Measurements from ENCODE around the gene KCNIP3. TPM values are rescaled to one million over a fixed set of nuclear protein-coding genes. Genes with fewer than 3 reads are reported as not detected.

Gene KCNIP3
- total RNA-seq, 1 donor from 2014 or later, result 6.3 TPM

GRCh38 chr2:95279435-95280035, 17.6 kb upstream of the KCNIP3 start:
- Mint-ChIP-seq H3K9me3 (ENCODE audit: low read depth) (no peaks in the 10 kb centered on the region), H3K27ac (no peak overlapping the region), H3K27me3 (no peaks in the 10 kb centered on the region), H3K4me3 (ENCODE audit: low read depth) (no peak overlapping the region), H3K4me1 (ENCODE audit: low read depth) (peaks cover 3% of the 10 kb centered on the region), H3K36me3 (ENCODE audit: insufficient read depth) (peaks cover 2% of the 10 kb centered on the region)
- no peak for TF ChIP-seq CTCF (IDR thresholded peaks at IDR 0.05; ENCODE audit: unreplicated experiment)
- DNase-seq (ENCODE audit: low spot score, unreplicated experiment), result no peak

GRCh38 chr2:95281071-95281470, 16.1 kb upstream of the KCNIP3 start:
- Mint-ChIP-seq H3K27me3 (no peaks in the 10 kb centered on the region), H3K4me3 (ENCODE audit: low read depth) (no peak overlapping the region), H3K4me1 (ENCODE audit: low read depth) (no peaks in the 10 kb centered on the region), H3K27ac (no peak overlapping the region), H3K36me3 (ENCODE audit: insufficient read depth) (peaks cover 2% of the 10 kb centered on the region), H3K9me3 (ENCODE audit: low read depth) (no peaks in the 10 kb centered on the region)
- TF ChIP-seq CTCF (IDR thresholded peaks at IDR 0.05; ENCODE audit: unreplicated experiment), result no peak
- DNase-seq (ENCODE audit: low spot score, unreplicated experiment), result no peak

GRCh38 chr2:95281786-95282185, 15.4 kb upstream of the KCNIP3 start:
- Mint-ChIP-seq H3K9me3 (ENCODE audit: low read depth) (no peaks in the 10 kb centered on the region), H3K27me3 (no peaks in the 10 kb centered on the region), H3K36me3 (ENCODE audit: insufficient read depth) (peaks cover 2% of the 10 kb centered on the region), H3K4me1 (ENCODE audit: low read depth) (no peaks in the 10 kb centered on the region), H3K27ac (no peak overlapping the region), H3K4me3 (ENCODE audit: low read depth) (no peak overlapping the region)
- no peak for TF ChIP-seq CTCF (IDR thresholded peaks at IDR 0.05; ENCODE audit: unreplicated experiment)
- DNase-seq (ENCODE audit: low spot score, unreplicated experiment), result no peak

GRCh38 chr2:95282458-95282857, 14.7 kb upstream of the KCNIP3 start:
- Mint-ChIP-seq H3K36me3 (ENCODE audit: insufficient read depth) (peaks cover 2% of the 10 kb centered on the region), H3K9me3 (ENCODE audit: low read depth) (no peaks in the 10 kb centered on the region), H3K27ac (no peak overlapping the region), H3K4me1 (ENCODE audit: low read depth) (no peaks in the 10 kb centered on the region), H3K4me3 (ENCODE audit: low read depth) (no peak overlapping the region), H3K27me3 (no peaks in the 10 kb centered on the region)
- no peak for TF ChIP-seq CTCF (IDR thresholded peaks at IDR 0.05; ENCODE audit: unreplicated experiment)
- DNase-seq (ENCODE audit: low spot score, unreplicated experiment), result no peak

GRCh38 chr2:95283562-95283961, 13.6 kb upstream of the KCNIP3 start:
- H3K27me3 Mint-ChIP-seq, result no peaks in the 10 kb centered on the region
- H3K4me1 Mint-ChIP-seq (ENCODE audit: low read depth), result no peaks in the 10 kb centered on the region
- no peak for DNase-seq (ENCODE audit: low spot score, unreplicated experiment)
- H3K9me3 Mint-ChIP-seq (ENCODE audit: low read depth), result no peaks in the 10 kb centered on the region
- H3K27ac Mint-ChIP-seq, result no peak overlapping the region
- peaks cover 2% of the 10 kb centered on the region for H3K36me3 Mint-ChIP-seq (ENCODE audit: insufficient read depth)
- TF ChIP-seq CTCF (IDR thresholded peaks at IDR 0.05; ENCODE audit: unreplicated experiment), result no peak
- H3K4me3 Mint-ChIP-seq (ENCODE audit: low read depth), result no peak overlapping the region

Data from progenitor cell of endocrine pancreas (in vitro differentiated cells).